OCI-LY1 (cell line): ENCODE measurements around the gene LBH.
"Not testable (repeated sequence)": the region's sequence is repeated elsewhere in the genome, so short reads cannot be mapped to it uniquely, and the experiment has no call there.

Experiments
- H2AFZ ChIP-seq: fragments of 200-600 bp; sonication (generic), shearing (Covaris generic); 2 replicates; pipeline ENCODE4 v1.6.0; 2014; ENCODE audit warnings: antibody characterized with exemption, mild to moderate bottlenecking, low read length
- H3F3A ChIP-seq: fragments of 200-600 bp; sonication (generic), shearing (Covaris generic); 2 replicates; pipeline ENCODE4 v1.6.0; 2014; ENCODE audit warnings: mild to moderate bottlenecking, antibody characterized with exemption, low read length, moderate library complexity; ENCODE audit not compliant: insufficient read depth
- H3K27ac ChIP-seq: fragments of 200-600 bp; sonication (generic); 2 replicates; pipeline ENCODE4 v1.5.1; 2014; ENCODE audit warnings: low read length, mixed run types, mild to moderate bottlenecking, low read depth; ENCODE audit not compliant: poor library complexity, severe bottlenecking
- H3K27me3 ChIP-seq: fragments of 200-600 bp; sonication (generic); 2 replicates; pipeline ENCODE4 v1.6.0; 2014; ENCODE audit warnings: antibody characterized with exemption, mild to moderate bottlenecking, low read length, moderate library complexity; ENCODE audit not compliant: insufficient read depth
- H3K36me3 ChIP-seq: fragments of 200-600 bp; sonication (generic); 2 replicates; pipeline ENCODE4 v1.6.1; 2014; ENCODE audit warnings: mild to moderate bottlenecking, antibody characterized with exemption, low read length, moderate library complexity, mixed read lengths; ENCODE audit not compliant: insufficient read depth
- H3K4me1 ChIP-seq: fragments of 200-600 bp; sonication (generic); 2 replicates; pipeline ENCODE4 v1.5.1; 2014; ENCODE audit warnings: mild to moderate bottlenecking, low read length, moderate library complexity; ENCODE audit not compliant: insufficient read depth, severe bottlenecking
- H3K4me2 ChIP-seq: fragments of 200-600 bp; sonication (generic), shearing (Covaris generic); 2 replicates; pipeline ENCODE4 v1.6.1; 2014; ENCODE audit warnings: low read length
- H3K4me3 ChIP-seq: fragments of 200-600 bp; sonication (generic); 2 replicates; pipeline ENCODE4 v1.5.1; 2014; ENCODE audit warnings: low read length, low read depth, mild to moderate bottlenecking, mixed read lengths; ENCODE audit not compliant: poor library complexity, severe bottlenecking
- H3K79me2 ChIP-seq: fragments of 200-600 bp; shearing (Covaris generic); 2 replicates; pipeline ENCODE4 v1.6.1; 2016; ENCODE audit warnings: mixed run types, low read length, mixed read lengths; ENCODE audit not compliant: insufficient read depth
- H3K9ac ChIP-seq: fragments of 200-600 bp; sonication (generic), shearing (Covaris generic); 2 replicates; pipeline ENCODE4 v1.6.1; 2014; ENCODE audit warnings: mild to moderate bottlenecking, low read length, mixed read lengths
- H3K9me2 ChIP-seq: fragments of 200-600 bp; sonication (generic), shearing (Covaris generic); 2 replicates; pipeline ENCODE4 v1.6.1; 2014; ENCODE audit warnings: low read depth, mild to moderate bottlenecking, low read length, mixed read lengths
- H3K9me3 ChIP-seq: fragments of 200-600 bp; shearing (Covaris generic); 2 replicates; pipeline ENCODE4 v1.6.1; 2014; ENCODE audit warnings: low read length, mixed read lengths
- H4K20me1 ChIP-seq: fragments of 200-600 bp; sonication (generic), shearing (Covaris generic); 2 replicates; pipeline ENCODE4 v1.6.0; 2016; ENCODE audit warnings: mild to moderate bottlenecking, low read length; ENCODE audit not compliant: insufficient read depth
- CTCF ChIP-seq: fragments of 200-600 bp; sonication (generic), shearing (Covaris generic); IDR thresholded peaks from 2 replicates; pipeline ENCODE4 v1.5.1; 2017; ENCODE audit warnings: mild to moderate bottlenecking, antibody characterized with exemption, low read length, moderate library complexity, mixed read lengths
- EZH2 ChIP-seq: fragments of 200-600 bp; sonication (generic), shearing (Covaris generic); IDR thresholded peaks from 2 replicates; pipeline ENCODE4 v1.8.0; 2017; ENCODE audit warnings: borderline replicate concordance, mixed run types, mild to moderate bottlenecking, antibody characterized with exemption, low read length, moderate library complexity, mixed read lengths

The LBH gene

GRCh38 chr2:30267161-30267975, 36.0 kb downstream of the LBH start:
- Histone ChIP-seq H3K4me2 (no peak overlapping the region), H2AFZ (no peak overlapping the region)
- TF ChIP-seq EZH2 (no peak), CTCF (no peak)

GRCh38 chr2:30268296-30268871, 37.0 kb downstream of the LBH start:
- no peaks in the 10 kb centered on the region for H3K27me3 ChIP-seq
- H4K20me1 ChIP-seq, result no peaks in the 10 kb centered on the region
- no peak overlapping the region for H2AFZ ChIP-seq
- H3K9me3 ChIP-seq, result no peaks in the 10 kb centered on the region
- no peak overlapping the region for H3K9ac ChIP-seq
- H3K79me2 ChIP-seq, result no peaks in the 10 kb centered on the region
- no peak overlapping the region for H3K4me2 ChIP-seq
- no peak overlapping the region for H3K4me3 ChIP-seq
- H3K4me1 ChIP-seq, result peaks cover 7% of the 10 kb centered on the region
- no peaks in the 10 kb centered on the region for H3K9me2 ChIP-seq
- no peaks in the 10 kb centered on the region for H3F3A ChIP-seq
- no peaks in the 10 kb centered on the region for H3K36me3 ChIP-seq
- H3K27ac ChIP-seq, result no peak overlapping the region
- TF ChIP-seq EZH2, result no peak
- TF ChIP-seq CTCF, result no peak

More at GRCh38 chr2:30267161-30267975, 36.0 kb downstream of the LBH start:
- Histone ChIP-seq H3K4me3 (no peak overlapping the region), H3K27me3 (no peaks in the 10 kb centered on the region; the same call in 1 of the 2 replicates), H3F3A (no peaks in the 10 kb centered on the region), H3K36me3 (no peaks in the 10 kb centered on the region), H3K79me2 (no peaks in the 10 kb centered on the region), H3K4me1 (peaks cover 7% of the 10 kb centered on the region), H3K9me3 (0 out of 2 replicates have a peak, but pooled peaks cover under 1% of the 10 kb centered on the region), H3K27ac (no peak overlapping the region), H3K9me2 (no peaks in the 10 kb centered on the region), H4K20me1 (no peaks in the 10 kb centered on the region), H3K9ac (no peak overlapping the region)

GRCh38 chr2:30269114-30269770, 37.9 kb downstream of the LBH start:
- not testable (repeated sequence) for H3K9ac ChIP-seq, H3K27me3 ChIP-seq, H3K4me1 ChIP-seq, H3K4me3 ChIP-seq, H3K4me2 ChIP-seq, H3K9me2 ChIP-seq, H3K79me2 ChIP-seq, H2AFZ ChIP-seq, H4K20me1 ChIP-seq, H3K36me3 ChIP-seq, H3F3A ChIP-seq, H3K9me3 ChIP-seq, H3K27ac ChIP-seq
